Measurements from ENCODE around the gene ARF1.

DNA sequence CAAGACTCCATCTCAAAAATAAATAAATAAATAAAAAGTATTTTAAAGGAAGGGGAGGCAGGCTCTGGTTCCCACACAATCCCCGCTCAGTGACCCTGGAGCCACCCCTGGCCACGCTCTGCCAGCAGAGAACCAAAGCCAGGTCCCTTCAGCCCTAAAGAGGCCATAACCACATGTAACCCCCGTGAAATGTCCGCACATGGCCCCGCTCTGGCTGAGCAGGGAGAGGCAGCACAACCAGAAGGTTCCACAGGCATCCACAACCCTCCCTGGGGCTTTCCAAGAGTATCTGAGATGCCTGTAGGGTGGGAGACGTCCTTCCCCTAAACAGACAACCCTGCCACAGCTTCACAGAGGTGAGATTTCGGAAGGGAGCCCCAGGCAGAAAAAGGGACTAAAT lies 1.4 kb upstream of the ARF1 start:
- TF ChIP-seq POLR2A (IDR thresholded peaks at IDR 0.05), result no peak
- TF ChIP-seq, protein P1, sequence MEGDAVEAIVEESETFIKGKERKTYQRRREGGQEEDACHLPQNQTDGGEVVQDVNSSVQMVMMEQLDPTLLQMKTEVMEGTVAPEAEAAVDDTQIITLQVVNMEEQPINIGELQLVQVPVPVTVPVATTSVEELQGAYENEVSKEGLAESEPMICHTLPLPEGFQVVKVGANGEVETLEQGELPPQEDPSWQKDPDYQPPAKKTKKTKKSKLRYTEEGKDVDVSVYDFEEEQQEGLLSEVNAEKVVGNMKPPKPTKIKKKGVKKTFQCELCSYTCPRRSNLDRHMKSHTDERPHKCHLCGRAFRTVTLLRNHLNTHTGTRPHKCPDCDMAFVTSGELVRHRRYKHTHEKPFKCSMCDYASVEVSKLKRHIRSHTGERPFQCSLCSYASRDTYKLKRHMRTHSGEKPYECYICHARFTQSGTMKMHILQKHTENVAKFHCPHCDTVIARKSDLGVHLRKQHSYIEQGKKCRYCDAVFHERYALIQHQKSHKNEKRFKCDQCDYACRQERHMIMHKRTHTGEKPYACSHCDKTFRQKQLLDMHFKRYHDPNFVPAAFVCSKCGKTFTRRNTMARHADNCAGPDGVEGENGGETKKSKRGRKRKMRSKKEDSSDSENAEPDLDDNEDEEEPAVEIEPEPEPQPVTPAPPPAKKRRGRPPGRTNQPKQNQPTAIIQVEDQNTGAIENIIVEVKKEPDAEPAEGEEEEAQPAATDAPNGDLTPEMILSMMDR (IDR thresholded peaks at IDR 0.05), result no peak
